HG03342 (cell line): ENCODE data around the gene ATG4D.
"Not testable (repeated sequence)": the region's sequence is repeated elsewhere in the genome, so short reads cannot be mapped to it uniquely, and the experiment has no call there.

ENCODE experiments used
- ATAC-seq: cut with Tn5 transposase; IDR thresholded peaks from one replicate; pipeline ENCODE4 v1.9.1; 2021; ENCODE audit warnings: mild to moderate bottlenecking, moderate library complexity; ENCODE audit not compliant: unreplicated experiment

ATG4D gene

DNA sequence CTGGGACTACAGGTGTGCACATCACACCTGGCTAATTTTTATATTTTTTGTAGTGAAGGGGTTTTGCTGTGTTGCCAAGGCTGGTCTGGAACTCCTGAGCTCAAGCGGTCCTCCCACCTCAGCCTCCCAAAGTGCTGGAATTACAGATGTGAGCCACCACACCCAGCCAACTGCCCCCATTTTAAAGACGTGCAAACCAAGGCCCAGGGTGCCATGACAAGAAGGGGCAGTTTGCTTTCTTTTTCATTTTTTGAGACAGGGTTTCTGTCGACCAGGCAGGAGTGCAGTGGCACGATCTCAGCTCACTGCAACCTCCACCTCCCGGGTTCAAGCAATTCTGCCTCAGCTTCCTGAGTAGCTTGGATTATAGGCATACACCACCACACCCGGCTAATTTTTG, 30.1 kb downstream of the ATG4D start:
- not testable (repeated sequence) for ATAC-seq

DNA sequence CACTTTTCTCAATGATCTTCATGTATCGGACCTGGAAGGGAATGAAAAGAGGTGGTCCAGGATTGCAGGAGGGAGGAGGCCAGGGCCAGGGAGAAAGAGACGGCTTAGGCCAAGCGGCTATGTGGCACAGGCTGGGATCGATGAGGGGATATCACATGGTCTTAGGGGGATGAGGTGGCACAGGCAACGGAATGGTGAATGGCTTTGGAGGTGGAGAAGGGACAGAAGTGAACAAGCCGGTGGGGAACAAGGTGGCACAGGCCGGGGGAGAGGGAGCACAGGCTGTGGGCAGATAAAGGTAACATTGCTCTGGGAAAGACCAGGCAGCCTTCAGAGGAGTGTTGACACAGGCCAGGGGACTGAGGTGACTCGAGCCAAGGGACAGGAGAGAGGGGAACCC, 30.8 kb downstream of the ATG4D start:
- ATAC-seq, result no peak

DNA sequence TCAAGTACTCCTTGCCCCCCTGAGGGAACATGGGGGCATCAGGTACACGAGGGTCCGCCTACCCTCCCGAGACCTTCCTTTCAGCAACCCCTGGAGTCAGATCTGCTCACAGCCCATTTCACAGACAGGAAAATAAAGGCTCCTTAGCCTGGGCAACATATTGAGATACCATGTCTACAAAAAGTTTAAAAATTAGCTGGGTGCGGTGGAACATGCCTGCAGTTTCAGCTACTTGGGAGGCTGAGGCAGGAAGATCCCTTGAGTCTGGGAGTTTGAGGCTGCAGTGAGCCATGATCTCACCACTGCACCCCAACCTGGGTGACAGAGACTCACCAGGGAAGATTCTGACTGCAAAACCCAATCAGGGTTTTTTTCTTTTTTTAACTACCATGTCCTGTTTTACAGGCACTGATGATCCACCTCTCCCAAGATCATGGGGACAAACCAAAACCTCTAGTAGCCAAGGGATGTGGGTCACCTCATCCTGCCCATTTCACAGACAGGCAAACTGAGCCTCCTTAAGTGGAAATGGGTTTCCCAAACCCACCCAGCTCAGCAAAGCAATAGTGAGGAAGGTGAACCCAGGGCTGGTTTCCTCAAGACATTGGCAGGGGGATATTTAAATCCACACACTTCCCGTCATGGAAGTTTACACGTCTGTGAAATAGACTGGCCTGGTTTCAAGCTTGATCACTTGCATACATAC, 31.5 kb downstream of the ATG4D start:
- ATAC-seq, result no peak

DNA sequence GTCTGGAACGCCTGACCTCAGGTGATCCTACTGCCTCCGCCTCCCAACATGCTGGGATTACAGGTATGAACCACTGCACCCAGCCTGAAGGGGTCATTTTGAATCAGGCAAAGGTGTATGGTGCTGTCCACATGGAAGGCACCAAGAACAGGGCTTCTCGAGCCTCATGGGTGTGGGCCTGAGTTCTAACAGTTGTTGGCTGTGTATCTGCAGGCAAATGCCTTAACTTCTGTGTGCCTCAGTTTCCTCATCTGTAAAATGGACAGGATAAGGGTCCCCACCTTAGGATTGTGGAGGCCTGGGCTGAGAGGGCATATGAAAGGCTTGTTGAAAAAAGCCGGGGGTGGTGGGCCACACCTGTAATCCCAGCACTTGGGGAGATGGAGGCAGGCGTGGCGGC, 34.2 kb downstream of the ATG4D start:
- no peak for ATAC-seq

DNA sequence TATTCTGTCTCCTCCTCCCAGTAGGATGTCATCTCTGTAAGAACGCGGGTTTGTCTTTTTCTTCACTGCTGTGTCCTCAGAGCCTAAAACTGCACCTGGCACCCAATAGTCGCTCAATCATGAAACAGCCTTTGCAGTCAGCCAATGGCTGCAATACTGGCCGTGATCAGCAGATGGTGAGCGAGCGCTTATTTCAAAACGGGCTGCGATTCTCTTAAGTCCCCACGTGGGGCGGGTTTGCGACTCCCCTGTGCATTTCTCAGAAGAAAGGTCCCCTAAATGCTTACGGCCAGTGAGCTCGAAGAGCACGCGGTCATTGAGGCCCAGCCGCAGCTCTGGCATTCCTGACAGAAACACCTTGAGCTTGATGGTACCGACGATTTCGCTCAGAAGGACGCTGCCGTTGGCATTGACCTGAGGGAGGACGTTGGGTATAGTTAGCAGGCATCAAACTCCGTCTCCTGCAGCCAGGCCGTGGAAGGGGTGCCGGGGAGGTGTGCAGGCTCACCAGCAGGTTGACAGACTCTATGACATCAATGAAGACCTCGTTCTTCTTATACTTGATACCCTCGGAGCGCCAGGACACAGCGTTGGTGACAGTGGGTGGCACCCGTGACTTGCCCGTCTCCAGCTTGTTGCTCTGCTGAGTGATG, 37.4 kb downstream of the ATG4D start:
- no peak for ATAC-seq

DNA sequence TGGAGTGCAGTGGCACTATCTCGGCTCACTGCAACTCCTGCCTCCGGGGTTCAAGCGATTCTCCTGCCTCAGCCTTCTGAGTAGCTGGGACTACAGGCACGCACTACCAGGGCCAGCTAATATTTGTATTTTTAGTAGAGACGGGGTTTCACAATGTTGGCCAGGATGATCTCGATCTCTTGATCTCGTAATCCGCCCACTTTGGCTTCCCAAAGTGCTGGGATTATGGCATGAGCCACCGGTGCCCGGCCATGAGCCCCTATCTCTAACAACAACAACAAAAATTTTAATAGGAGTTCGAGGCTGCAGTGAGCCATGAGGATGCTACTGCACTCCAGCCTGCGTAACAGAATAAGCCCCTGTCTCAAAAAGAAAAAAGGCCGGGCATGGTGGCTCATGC, 38.4 kb downstream of the ATG4D start:
- ATAC-seq, result no peak

DNA sequence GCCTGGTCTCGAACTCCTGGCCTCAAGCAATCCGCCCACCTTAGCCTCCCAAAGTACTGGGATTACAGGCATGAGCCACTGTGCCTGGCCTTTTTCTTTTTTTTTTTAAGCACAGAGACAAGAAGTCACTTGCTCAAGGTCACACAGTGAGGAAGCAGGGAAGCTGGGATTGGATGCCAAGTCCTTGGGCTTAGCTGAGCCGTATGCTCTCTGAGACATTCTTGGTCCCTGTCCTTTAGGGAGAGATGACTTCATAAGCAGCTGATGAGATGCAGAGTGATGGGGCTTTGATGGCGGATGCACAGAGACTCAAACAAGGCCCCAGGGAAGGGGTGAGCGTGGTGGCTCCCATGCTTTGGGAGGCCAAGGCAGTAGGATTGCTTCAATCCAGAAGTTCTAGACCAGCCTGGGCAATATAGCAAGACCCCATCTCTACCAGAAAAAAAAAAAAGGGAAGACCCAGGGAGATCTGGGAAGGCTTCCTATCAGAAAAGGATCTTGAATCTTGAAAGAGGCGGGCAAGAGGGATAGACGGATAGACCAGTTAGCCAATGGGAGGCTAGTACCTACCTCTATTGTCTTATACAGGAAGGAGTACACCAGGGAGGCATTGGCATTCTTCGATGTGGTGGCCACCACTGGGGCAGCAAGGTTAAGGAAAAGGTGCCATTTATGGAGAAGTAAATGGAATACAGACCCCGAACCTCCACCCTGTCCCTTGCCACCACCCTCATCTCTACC, 39.5 kb downstream of the ATG4D start:
- ATAC-seq, result no peak

DNA sequence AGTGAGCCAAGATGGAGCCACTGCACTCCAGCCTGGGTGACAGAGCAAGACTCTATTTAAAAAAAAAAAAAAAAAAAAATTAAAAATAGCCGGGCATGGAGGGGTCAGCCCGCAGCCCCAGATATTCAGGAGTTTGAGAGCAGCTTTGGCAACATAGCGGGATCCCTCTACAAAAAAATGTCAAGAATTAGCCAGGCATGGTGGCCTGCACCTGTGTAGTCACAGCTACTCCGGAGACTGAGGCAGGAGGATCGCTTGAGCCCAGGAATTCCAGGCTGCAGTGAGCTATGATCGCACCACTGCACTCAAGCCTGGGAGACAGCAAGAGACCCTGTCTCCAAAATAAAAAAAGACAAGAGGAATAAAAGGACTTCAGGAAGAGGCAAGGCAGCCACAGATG, 42.7 kb downstream of the ATG4D start:
- ATAC-seq, result no peak

DNA sequence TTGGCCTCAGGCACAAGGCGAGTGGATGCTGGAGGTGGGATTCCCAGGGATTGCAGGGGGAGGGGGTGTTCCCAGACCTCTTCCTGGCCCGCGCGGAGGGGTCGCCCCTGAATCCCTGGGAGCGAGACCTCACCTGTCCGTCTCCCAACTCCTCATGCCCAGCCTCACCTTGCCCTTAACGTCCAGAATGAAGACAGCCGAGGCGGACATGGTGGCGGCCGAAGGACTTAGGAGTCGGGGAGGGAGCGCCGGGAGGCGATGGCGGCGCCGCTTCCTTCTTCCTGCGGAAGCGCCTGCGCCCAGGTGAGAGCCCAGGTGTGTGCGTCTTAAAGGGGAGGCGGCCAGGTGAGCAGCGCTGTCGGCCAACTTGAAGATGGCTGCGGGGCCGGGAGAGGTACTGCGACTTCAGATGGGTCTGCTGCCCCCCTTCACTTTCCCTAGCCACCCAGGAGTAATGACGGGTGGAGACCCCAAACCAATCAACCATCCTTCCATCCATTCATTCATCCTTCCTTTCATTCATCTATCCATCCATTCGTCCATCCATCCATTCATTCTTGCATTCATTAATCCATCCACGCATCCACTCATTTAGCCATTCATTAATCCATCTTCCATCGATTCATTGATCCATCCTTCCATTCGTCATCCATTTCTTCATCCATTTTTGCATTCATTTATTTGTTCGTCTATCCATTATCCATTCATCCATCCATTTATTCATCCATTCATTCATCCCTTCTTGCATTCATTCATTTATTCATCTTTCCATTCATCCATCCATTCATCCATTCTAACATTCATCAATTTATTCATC, 43.5 kb downstream of the ATG4D start, which contains the start of gene AP1M2:
Gene AP1M2 (minus strand): TSS at position 291 of the 817 bp plus-strand sequence. CDS start 81 bp downstream, at position 210.
- ATAC-seq, result no peak

DNA sequence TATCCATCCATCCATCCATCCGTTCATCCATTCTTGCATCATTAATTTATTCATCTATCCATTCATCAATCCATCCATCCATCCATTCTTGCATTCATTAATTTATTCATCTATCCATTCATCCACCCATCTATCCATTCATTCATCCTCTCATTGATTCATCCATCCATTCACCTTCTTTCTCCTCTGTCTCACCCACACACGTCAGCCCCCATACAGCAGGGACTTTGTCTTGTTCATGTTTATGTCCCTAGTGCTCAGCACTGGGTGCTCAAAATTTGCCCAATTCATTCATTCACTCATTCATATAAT, 44.1 kb downstream of the ATG4D start:
- ATAC-seq, result no peak

DNA sequence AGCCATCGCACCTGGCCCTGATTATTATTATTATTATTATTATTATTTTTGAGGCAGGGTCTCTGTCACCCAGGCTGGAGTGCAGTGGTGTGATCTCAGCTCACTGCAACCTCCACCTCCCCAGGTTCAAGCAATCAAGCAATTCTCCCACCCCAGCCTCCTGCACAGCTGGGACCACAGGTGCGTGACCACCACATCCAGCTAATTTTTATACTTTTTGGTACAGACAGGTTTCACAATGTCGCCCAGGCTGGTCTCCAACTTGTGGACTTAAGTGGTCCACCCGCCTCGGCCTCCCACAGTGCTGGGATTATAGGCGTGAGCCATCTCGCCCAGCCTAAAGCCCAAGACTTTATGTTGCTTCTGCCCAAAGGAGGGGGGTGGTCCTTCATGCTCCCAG, 49.4 kb downstream of the ATG4D start:
- ATAC-seq, result no peak

DNA sequence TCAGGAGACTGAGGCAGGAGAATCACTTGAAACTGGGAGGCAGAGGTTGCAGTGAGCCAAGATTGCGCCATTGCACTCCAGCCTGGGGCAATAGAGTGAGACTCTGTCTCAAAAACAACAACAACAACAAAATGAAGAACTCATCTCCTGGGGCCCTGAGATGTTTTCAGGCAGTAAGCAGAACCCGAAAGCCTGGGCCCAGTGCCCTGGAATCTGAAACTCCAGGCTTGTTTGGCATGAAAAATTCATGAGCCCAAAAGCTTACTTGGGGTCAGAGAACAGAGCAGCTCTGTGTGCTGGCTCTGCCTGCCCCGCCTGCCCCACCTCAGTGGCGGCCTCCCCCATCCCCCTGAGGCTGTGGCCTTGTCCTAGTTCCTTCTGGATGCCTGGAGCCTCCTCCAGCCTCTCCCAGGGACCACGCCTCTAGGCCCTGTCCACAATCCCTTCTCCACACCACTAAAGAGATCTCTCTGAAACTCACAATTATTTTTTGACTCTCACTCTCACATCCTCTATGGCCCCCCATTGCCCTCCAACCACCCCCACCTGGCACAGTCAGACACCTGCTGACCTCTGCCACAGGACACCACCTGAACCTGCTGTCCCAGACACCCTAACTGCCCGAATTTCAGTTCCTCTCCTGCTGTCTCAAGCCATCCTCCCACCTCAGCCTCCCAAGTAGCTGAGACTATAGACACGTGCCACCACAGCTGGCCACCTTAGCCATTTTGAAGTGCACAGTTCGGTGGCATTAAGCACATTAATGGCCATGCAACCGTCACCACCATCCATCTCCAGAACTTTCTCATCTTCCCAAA, 50.3 kb downstream of the ATG4D start:
- ATAC-seq, result peak; percentile 45

DNA sequence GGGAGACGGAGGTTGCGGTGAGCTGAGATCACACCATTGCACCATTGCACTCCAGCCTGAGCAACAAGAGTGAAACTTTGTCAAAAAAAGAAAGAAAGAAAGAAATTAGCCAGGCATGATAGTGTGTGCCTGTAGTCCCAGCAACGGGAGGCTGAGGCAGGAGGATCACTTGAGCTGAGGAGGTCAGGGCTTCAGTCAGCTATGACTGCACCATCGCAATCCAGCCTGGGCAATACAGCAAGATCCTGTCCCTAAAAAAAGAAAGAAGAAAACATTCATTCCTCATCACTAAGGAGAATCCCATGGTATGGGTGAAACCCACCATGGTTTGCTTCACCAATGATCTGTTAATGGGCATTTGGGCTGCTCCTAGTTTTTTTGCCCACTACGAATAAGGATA, 56.4 kb downstream of the ATG4D start:
- ATAC-seq, result no peak

DNA sequence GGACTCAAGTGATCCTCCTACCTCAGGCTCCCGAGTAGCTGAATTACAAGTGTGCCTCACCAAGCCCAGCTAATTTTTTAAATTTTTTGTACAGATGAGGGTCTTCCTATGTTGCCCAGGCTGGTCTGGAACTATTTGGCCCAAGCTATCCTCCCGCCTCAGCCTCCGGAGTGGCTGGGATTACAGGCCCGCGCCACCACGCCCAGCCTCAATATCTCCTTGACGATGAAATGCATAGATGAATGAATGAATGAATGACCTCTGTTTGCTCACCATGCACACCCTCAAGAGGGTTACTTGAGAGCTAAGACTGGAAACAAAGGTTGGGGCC, 58.3 kb downstream of the ATG4D start:
- ATAC-seq, result no peak

DNA sequence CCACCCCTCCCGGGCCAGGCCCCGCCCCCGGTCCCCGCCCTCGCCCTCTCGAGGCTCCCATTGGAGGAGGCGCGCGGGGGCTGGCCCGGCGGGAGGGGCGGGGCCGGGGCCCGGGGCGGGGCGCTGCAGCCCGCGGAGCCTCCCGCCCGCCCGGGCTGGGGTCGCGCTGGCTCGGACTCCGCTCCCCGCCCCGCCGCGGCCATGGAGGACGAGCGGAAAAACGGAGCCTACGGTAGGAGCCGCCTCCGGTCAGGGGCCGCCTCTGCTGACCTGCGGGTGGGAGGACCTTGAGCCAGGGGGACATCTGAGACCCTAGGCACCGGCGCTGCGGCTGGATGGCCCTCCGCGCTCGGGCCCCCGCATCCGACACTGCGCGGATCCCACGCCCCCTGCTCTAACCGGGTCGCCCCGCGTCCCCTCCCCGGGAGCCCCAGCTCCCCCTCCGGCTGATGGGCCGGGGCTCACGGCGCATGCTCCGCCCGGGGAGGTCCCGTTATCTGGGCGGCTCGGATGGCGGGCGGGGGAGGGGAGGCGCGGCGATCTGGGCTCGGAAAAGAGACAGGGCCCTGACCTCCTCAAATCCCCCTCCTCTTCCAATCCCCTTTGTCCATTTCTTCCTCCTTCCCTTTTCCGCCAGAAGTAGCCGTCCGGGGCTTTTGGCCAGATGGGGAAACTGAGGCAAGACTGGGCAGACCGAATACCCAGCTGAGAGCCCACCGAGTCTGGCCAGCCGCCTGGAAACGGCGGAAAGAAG, 58.8 kb downstream of the ATG4D start:
- peak; percentile 52 for ATAC-seq
